H1 (cell line): Measurements from ENCODE around the gene TAS2R42. TPM values are rescaled to one million over a fixed set of nuclear protein-coding genes. Genes with fewer than 3 reads are reported as not detected.

Experiments used
- CTCF ChIA-PET: fragments of 300-600 bp; sonication (Branson Sonifier 250); formaldehyde crosslinking; loops from one replicate; lab custom pipeline; 2021; ENCODE audit not compliant: partially characterized antibody; lab: Charles Lee
- POLR2A ChIA-PET: fragments of 300-600 bp; sonication (Branson Sonifier 250); formaldehyde crosslinking; loops from one replicate; lab custom pipeline; 2021; ENCODE audit warnings: inconsistent platforms; ENCODE audit not compliant: partially characterized antibody; lab: Charles Lee
- DNase-seq, 2 experiments: peaks; one replicate each; pipeline versions ENCODE4 v3.0.0 to v3.0.0-alpha.2; 2010 to 2022; ENCODE audit warnings: low spot score in 2 of 2, low read depth in 1 of 2, mixed read lengths in 1 of 2
- FAIRE-seq: peaks from 2 replicates; lab custom pipeline; 2011; peaks lifted over from hg19 to GRCh38; lab: Jason Lieb, UNC
- H2AFZ ChIP-seq: 2 replicates; pipeline ENCODE4 v1.8.1; 2012; ENCODE audit warnings: low read length, inconsistent platforms
- H2AK5ac ChIP-seq: 2 replicates; pipeline ENCODE4 v1.6.1; 2013; ENCODE audit warnings: low read depth, low read length
- H2BK120ac ChIP-seq: replicated peaks from 2 replicates; pipeline ENCODE3; 2013; ENCODE audit warnings: low read depth, low read length, inconsistent platforms
- H2BK12ac ChIP-seq: 2 replicates; pipeline ENCODE4 v1.6.1; 2013; ENCODE audit warnings: low read depth, low read length
- H2BK15ac ChIP-seq: 2 replicates; pipeline ENCODE4 v1.6.1; 2013; ENCODE audit warnings: low read length
- H2BK20ac ChIP-seq: 2 replicates; pipeline ENCODE4 v1.6.1; 2013; ENCODE audit warnings: low read length
- H2BK5ac ChIP-seq: 2 replicates; pipeline ENCODE4 v1.6.1; 2013; ENCODE audit warnings: low read depth, low read length
- H3K14ac ChIP-seq: 2 replicates; pipeline ENCODE4 v1.6.1; 2013; ENCODE audit warnings: inconsistent platforms; ENCODE audit not compliant: insufficient read length
- H3K18ac ChIP-seq: 2 replicates; pipeline ENCODE4 v1.6.1; 2013; ENCODE audit warnings: low read length; ENCODE audit errors: extremely low read depth
- H3K23ac ChIP-seq: 2 replicates; pipeline ENCODE4 v1.6.1; 2013; ENCODE audit warnings: inconsistent platforms; ENCODE audit not compliant: insufficient read length
- H3K23me2 ChIP-seq: 2 replicates; pipeline ENCODE4 v1.6.1; 2013; ENCODE audit warnings: low read depth, low read length
- H3K27ac ChIP-seq: 2 replicates; pipeline ENCODE4 v1.6.1; 2011; ENCODE audit warnings: low read depth, low read length, inconsistent platforms
- H3K27me3 ChIP-seq, 4 experiments: replicated peaks in 1 of 4; 1 replicate in 1 of 4; 2 replicates in 3 of 4; pipeline versions ENCODE4 v1.6.1 to v1.8.1; 2011 to 2013; ENCODE audit warnings: low read length in 3 of 4, mild to moderate bottlenecking in 3 of 4, inconsistent platforms in 2 of 4, mixed read lengths in 2 of 4, moderate library complexity in 1 of 4; ENCODE audit not compliant: control insufficient read depth in 3 of 4, insufficient read depth in 3 of 4; ENCODE audit errors: extremely low read depth in 1 of 4
- H3K36me3 ChIP-seq, 4 experiments: 2 replicates each; pipeline versions ENCODE4 v1.6.1 to v1.8.1; 2011 to 2013; ENCODE audit warnings: mild to moderate bottlenecking in 4 of 4, low read length in 3 of 4, moderate library complexity in 2 of 4, control low read depth in 1 of 4, inconsistent platforms in 1 of 4; ENCODE audit not compliant: insufficient read depth in 4 of 4, control insufficient read depth in 2 of 4
- H3K4ac ChIP-seq: replicated peaks from 2 replicates; pipeline ENCODE3; 2013; ENCODE audit warnings: low read length, low read depth, mixed read lengths, inconsistent platforms; ENCODE audit not compliant: insufficient read length
- H3K4me1 ChIP-seq, 4 experiments: replicated peaks in 1 of 4; 1 replicate in 1 of 4; 2 replicates in 3 of 4; pipeline versions ENCODE4 v1.6.1 to v1.8.1; 2011 to 2013; ENCODE audit warnings: low read length in 3 of 4, inconsistent platforms in 2 of 4, mixed read lengths in 1 of 4; ENCODE audit not compliant: insufficient read depth in 4 of 4, control insufficient read depth in 3 of 4
- H3K4me2 ChIP-seq, 2 experiments: 2 replicates each; pipeline versions ENCODE4 v1.6.1 to v1.8.1; 2011 to 2013; ENCODE audit warnings: low read depth in 2 of 2, low read length in 2 of 2, control low read depth in 1 of 2, inconsistent platforms in 1 of 2, mild to moderate bottlenecking in 1 of 2; ENCODE audit not compliant: insufficient read depth in 1 of 2
- H3K4me3 ChIP-seq, 4 experiments: fragments of 200-600, 300-600 bp in 1 of 4; sonication (generic), shearing (Covaris generic), sonication (Bioruptor Twin) in 1 of 4; 2 replicates each; pipeline versions ENCODE4 v1.5.1 to v1.8.1; 2011 to 2016; ENCODE audit warnings: low read length in 4 of 4, low read depth in 3 of 4, control low read depth in 2 of 4, inconsistent platforms in 2 of 4, mild to moderate bottlenecking in 2 of 4, mixed read lengths in 1 of 4, moderate library complexity in 1 of 4; ENCODE audit not compliant: insufficient read depth in 2 of 4; ENCODE audit errors: extremely low read depth in 1 of 4
- H3K56ac ChIP-seq: replicated peaks from 2 replicates; pipeline ENCODE3; 2013; ENCODE audit warnings: low read depth, mild to moderate bottlenecking, mixed read lengths, low read length, inconsistent platforms; ENCODE audit not compliant: insufficient read length
- H3K79me1 ChIP-seq: 2 replicates; pipeline ENCODE4 v1.6.1; 2013; ENCODE audit warnings: low read depth, low read length, control low read depth
- H3K79me2 ChIP-seq, 2 experiments: 2 replicates each; pipeline versions ENCODE4 v1.6.1 to v1.8.1; 2012 to 2013; ENCODE audit warnings: low read length in 2 of 2, mild to moderate bottlenecking in 2 of 2, inconsistent platforms in 1 of 2; ENCODE audit not compliant: insufficient read depth in 2 of 2, control insufficient read depth in 1 of 2
- H3K9ac ChIP-seq, 4 experiments: replicated peaks in 1 of 4; 1 replicate in 1 of 4; 2 replicates in 3 of 4; pipeline versions ENCODE4 v1.6.1 to v1.8.1; 2011 to 2013; ENCODE audit warnings: low read depth in 3 of 4, low read length in 3 of 4, control low read depth in 2 of 4, mild to moderate bottlenecking in 2 of 4, moderate library complexity in 2 of 4, inconsistent platforms in 1 of 4; ENCODE audit errors: extremely low read depth in 1 of 4
- H3K9me3 ChIP-seq, 2 experiments: 2 replicates each; pipeline versions ENCODE4 v1.6.1 to v1.8.1; 2012 to 2013; ENCODE audit warnings: mild to moderate bottlenecking in 2 of 2, moderate library complexity in 2 of 2, control low read depth in 1 of 2, inconsistent platforms in 1 of 2, low read depth in 1 of 2, low read length in 1 of 2, mixed read lengths in 1 of 2; ENCODE audit not compliant: insufficient read depth in 2 of 2
- H4K20me1 ChIP-seq, 2 experiments: replicated peaks in 1 of 2; 2 replicates each; pipeline versions ENCODE3 to v1.8.1; 2011 to 2013; ENCODE audit warnings: inconsistent platforms in 2 of 2, low read length in 2 of 2, mild to moderate bottlenecking in 1 of 2; ENCODE audit not compliant: insufficient read depth in 2 of 2, control insufficient read depth in 1 of 2
- H4K5ac ChIP-seq: 2 replicates; pipeline ENCODE4 v1.6.1; 2013; ENCODE audit warnings: low read length, low read depth, mixed read lengths, inconsistent platforms; ENCODE audit not compliant: insufficient read length
- H4K8ac ChIP-seq: 2 replicates; pipeline ENCODE4 v1.8.0; 2013; ENCODE audit warnings: mild to moderate bottlenecking, moderate library complexity, low read length, inconsistent platforms; ENCODE audit not compliant: insufficient read depth; ENCODE audit errors: extremely low read depth
- H4K91ac ChIP-seq: replicated peaks from 2 replicates; pipeline ENCODE3; 2013; ENCODE audit warnings: low read length, mixed read lengths, inconsistent platforms; ENCODE audit not compliant: insufficient read length
- SIX5 ChIP-seq: IDR thresholded peaks from 2 replicates; pipeline ENCODE4 v1.6.1; 2011; ENCODE audit warnings: mild to moderate bottlenecking, low read depth, low read length
- WGBS, 2 experiments: shearing (Covaris generic) in 1 of 2; methylation state at CpG; one replicate each; pipeline versions ENCODE4 v1.1.6 to v1.1.7; 2013 to 2015; ENCODE audit warnings: low lambda C conversion rate in 2 of 2, mixed read lengths in 2 of 2, inconsistent platforms in 1 of 2, low coverage in 1 of 2, missing lambda C conversion rate in 1 of 2; ENCODE audit not compliant: insufficient replicate concordance in 2 of 2, insufficient coverage in 1 of 2, insufficient read length in 1 of 2; ENCODE audit errors: extremely low coverage in 1 of 2, missing lambda C conversion rate in 1 of 2; 5-methylcytosine and 5-hydroxymethylcytosine counted together
- polyA plus RNA-seq, 7 experiments: library from polyadenylated mRNA; depleted of rRNA in 3 of 7; stranded (reverse) in 5 of 7; unstranded in 2 of 7; fragments of >200 nt in 5 of 7; fragments of 200-250 nt in 2 of 7; gene quantifications; 1 replicate in 5 of 7; 2 replicates in 1 of 7; 4 replicates in 1 of 7; pipeline versions ENCODE4 v1.2.1 to v1.2.3, GENCODE V29; 2011 to 2013; ENCODE audit warnings: missing spikeins in 2 of 7, mixed read lengths in 2 of 7
- total RNA-seq: library from RNA; stranded (reverse); fragmentation: NEBNext Ultra II Directional; extraction: Animal tissue kit (Norgen Biotek cat#: 25700); gene quantifications from 2 replicates; pipeline ENCODE4 v1.2.1, GENCODE V29; 2021

The TAS2R42 gene
- total and polyA plus RNA-seq, 2 of the 8 experiments (the other 6 are each of a cell fraction or from before 2014, with no cell fraction given), result not detected

GRCh38 chr12:11162502-11162901 lies 24.2 kb downstream of the TAS2R42 start:
- H4K5ac ChIP-seq, result no peak overlapping the region
- peaks cover 18 to 99% of the 10 kb centered on the region in 2 experiments for H3K79me2 ChIP-seq
- DNase-seq, result no peak
- no peaks in the 10 kb centered on the region for H3K23me2 ChIP-seq
- no peaks in the 10 kb centered on the region for H3K9me3 ChIP-seq
- no peak overlapping the region for H3K23ac ChIP-seq
- no peak overlapping the region for H2BK20ac ChIP-seq
- no peak overlapping the region for H2AK5ac ChIP-seq
- peak; percentile 13 for FAIRE-seq
- no peak overlapping the region for H2BK15ac ChIP-seq
- no peak overlapping the region for H2BK5ac ChIP-seq
- H3K18ac ChIP-seq, result no peak overlapping the region
- no peak overlapping the region for H2BK12ac ChIP-seq
- no peak overlapping the region for H3K4me2 ChIP-seq
- H3K56ac ChIP-seq, result no peak overlapping the region
- no peak overlapping the region for H3K14ac ChIP-seq
- CTCF ChIA-PET, result no interaction called here
- no peak overlapping the region for H2BK120ac ChIP-seq
- H3K79me1 ChIP-seq, result peaks cover 7% of the 10 kb centered on the region
- no peak overlapping the region for H3K4me3 ChIP-seq
- H3K27me3 ChIP-seq, result no peaks in the 10 kb centered on the region
- POLR2A ChIA-PET, result interaction anchor here (1.5 kb wide), 1 partner anchor 9 kb away, joined by 9 read pairs; the partner anchor contains the start of gene SMIM10L1
- WGBS, 2 experiments, result 100% methylated on average over 1 of the region's 1 CpG; no CpG with 5 or more reads in 1 of the 2 experiments
- no peak overlapping the region for H3K4ac ChIP-seq
- no peak overlapping the region for H2AFZ ChIP-seq
- H3K9ac ChIP-seq, result no peak overlapping the region
- H4K91ac ChIP-seq, result no peak overlapping the region
- peaks cover 0 to 15% (median 6%) of the 10 kb centered on the region in 4 experiments; a peak in 5 of 8 replicates for H3K36me3 ChIP-seq
- peaks cover 0 to 9% of the 10 kb centered on the region in 2 experiments for H4K20me1 ChIP-seq
- H3K4me1 ChIP-seq, result no peaks in the 10 kb centered on the region
- no peak overlapping the region for H4K8ac ChIP-seq
- H3K27ac ChIP-seq, result no peak overlapping the region
- peak; percentile 28; the same call in 1 of the 2 replicates for TF ChIP-seq SIX5
